Gastroesophageal sphincter (tissue), 3 donors: ENCODE results near the gene AFF3.

Experiments used
- CTCF ChIP-seq, 4 experiments: fragments of 200-600 bp in 2 of 4; fragments of 450-650 bp in 2 of 4; sonication (generic) in 1 of 4; IDR thresholded peaks; one replicate each; pipeline ENCODE4 v1.5.1; 2017 to 2019; ENCODE audit warnings: antibody characterized with exemption in 4 of 4, mild to moderate bottlenecking in 2 of 4, moderate library complexity in 2 of 4
- POLR2A ChIP-seq, 2 donors: fragments of 450-650 bp; IDR thresholded peaks; one replicate each; pipeline ENCODE4 v1.6.1; 2017; ENCODE audit warnings: antibody characterized with exemption in 2 of 2, mild to moderate bottlenecking in 2 of 2, moderate library complexity in 1 of 2
- POLR2AphosphoS5 ChIP-seq: sonication (generic); formaldehyde crosslinking; IDR thresholded peaks from one replicate; pipeline ENCODE4 v1.6.1; 2017; ENCODE audit warnings: antibody characterized with exemption

GRCh38 chr2:99710721-99711120 lies 431.7 kb downstream of the AFF3 start:
- TF ChIP-seq POLR2A (IDR thresholded peaks at IDR 0.05) (no peak), POLR2AphosphoS5 (no peak), CTCF (IDR thresholded peaks at IDR 0.05) (no peak)
